GM19351 (cell line): Measurements from ENCODE around the gene SLC49A3.
"Not testable (repeated sequence)": the region's sequence is repeated elsewhere in the genome, so short reads cannot be mapped to it uniquely, and the experiment has no call there.

Source experiments
- ATAC-seq: cut with Tn5 transposase; IDR thresholded peaks from one replicate; pipeline ENCODE4 v1.9.1; 2021; ENCODE audit warnings: mild to moderate bottlenecking, moderate library complexity; ENCODE audit not compliant: unreplicated experiment

The SLC49A3 gene

DNA sequence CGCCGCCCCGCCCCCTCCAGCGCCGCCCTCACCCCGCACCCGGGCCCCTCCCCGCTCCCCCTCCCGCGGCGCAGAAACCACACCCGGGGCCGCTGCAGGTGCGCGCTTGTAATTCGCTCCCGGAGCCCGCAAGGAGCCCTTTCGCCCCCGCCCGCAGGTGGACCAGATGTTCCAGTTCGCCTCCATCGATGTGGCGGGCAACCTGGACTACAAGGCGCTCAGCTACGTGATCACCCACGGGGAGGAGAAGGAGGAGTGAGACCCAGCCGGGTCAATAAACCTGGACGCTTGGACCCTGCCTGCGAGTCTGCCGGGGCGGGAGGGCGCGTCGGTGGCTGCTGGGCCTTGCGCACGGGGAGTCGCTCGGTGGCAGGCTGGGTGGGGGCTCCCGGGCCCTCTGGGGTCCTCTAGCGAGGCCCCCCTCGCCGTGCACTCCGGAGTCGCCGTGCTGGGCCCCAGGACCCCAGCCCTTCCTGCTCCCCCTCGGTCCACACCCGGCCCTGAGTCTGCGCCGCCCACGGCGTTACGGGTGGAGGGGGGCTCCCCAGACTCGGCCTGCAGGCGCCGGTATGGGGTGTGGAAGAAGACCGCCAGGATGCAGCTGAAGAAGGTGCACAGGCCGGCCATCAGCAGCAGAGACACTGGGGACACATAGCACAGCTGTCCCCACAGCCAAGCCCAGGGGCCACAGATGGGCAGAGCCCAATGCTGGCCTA lies 7.1 kb downstream of the SLC49A3 start:
- no peak for ATAC-seq

DNA sequence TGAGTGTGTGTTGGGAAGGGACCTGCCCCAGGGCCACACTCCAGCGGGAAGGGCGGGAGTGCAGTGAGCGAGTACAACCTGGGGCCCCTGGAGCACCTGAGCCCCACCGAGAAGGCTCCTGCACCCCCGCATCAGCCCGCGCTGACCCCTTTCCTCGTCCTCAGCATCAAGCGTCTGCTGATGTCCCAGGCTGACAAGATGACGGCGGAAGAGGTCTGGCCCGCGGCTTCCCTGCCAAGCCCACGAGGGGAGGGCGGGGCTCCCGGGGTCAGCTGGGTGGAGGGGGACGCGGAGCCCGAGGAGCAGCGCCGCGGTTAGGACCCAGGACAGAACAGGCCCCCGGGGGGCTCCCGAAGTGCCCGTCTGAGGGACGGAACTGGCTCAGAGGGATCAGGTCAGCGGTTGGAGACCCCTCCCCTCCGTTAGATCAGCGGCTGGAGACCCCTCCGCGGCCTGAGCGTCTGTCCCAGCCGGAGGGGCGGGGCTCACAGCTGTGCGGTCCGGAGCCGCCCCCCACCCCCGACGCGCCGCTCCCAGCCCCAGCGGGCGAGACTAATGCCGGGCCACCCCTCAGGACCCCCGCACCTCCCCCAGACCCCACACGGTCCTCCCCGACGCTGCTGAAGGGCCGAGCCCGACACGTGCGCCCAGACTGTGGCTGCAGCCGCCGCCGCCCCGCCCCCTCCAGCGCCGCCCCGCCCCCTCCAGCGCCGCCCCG lies 7.9 kb downstream of the SLC49A3 start:
- ATAC-seq: no peak

DNA sequence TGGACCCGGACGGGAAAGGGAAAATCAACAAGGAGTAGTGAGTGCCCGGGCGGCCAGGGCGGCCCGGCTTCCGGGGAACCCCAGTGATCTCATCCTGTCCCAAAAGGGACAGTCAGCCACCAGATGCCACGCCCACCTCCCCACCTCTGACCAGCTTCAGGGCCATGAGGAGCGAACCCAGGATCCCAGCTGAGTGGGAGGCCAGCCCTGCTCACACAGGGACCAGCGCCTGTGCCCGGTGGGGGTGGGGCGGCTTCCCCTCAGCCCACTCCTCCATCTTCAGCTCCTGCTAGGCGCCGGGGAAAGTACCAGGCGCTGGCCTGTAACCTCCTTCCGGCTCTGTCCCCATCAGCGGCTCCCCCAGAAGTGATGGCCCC lies 8.4 kb downstream of the SLC49A3 start:
- ATAC-seq: no peak

DNA sequence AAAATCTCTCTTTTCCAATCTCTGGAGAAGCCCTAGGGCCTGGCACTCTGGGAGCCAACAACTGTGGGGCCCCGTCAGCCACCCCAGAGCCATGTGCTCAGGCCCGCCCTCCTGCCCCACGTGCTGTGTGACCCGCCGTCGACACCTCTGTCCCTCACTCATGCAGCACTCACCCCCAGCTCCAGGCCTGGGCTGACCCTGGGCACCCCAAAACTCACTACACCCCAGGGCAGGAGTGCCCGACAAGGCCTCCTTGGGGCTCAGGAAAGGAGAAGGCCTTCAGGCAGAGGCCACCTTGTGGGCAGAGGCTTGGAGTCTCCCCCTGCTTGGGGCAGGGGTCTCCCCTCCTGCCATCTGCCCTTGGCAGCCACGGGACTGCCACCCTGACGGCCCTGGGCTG lies 8.9 kb downstream of the SLC49A3 start:
- ATAC-seq: no peak

DNA sequence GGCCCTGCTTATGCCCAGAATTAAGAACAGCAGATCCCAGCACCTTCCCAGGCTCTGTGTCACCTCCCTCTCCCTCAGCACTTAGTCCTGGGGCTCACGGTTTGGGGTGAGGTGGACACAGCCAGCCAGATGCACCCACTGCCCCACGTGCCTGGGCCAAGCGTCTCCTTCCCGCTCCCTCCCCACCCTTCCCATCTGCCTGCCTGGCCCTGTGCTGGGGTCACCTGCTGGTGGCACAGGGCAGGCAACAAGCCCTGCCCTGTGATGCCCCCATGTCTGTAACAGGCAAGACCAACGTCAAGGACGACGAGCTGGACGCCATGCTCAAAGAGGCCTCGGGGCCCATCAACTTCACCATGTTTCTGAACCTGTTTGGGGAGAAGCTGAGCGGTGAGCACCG lies 9.3 kb downstream of the SLC49A3 start:
- no peak for ATAC-seq

DNA sequence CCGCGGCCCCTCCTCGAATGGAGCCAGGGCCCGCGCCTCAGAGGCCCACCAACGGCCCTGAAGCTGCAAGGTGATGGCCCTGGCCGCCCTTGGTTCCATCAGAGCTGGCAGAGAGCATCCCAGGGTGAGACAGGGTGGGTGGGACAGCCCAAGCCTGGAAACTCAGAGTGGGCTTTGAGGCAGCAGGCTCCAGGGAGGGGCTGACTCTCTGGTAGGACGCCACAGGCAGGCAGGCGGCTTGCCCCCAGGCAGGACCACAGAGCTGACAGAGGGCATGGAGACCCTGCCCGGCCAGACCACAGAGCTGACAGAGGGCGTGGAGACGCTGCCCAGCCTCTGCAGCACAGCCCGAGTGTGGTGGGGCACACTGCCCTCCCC lies 9.9 kb downstream of the SLC49A3 start:
- ATAC-seq: no peak

DNA sequence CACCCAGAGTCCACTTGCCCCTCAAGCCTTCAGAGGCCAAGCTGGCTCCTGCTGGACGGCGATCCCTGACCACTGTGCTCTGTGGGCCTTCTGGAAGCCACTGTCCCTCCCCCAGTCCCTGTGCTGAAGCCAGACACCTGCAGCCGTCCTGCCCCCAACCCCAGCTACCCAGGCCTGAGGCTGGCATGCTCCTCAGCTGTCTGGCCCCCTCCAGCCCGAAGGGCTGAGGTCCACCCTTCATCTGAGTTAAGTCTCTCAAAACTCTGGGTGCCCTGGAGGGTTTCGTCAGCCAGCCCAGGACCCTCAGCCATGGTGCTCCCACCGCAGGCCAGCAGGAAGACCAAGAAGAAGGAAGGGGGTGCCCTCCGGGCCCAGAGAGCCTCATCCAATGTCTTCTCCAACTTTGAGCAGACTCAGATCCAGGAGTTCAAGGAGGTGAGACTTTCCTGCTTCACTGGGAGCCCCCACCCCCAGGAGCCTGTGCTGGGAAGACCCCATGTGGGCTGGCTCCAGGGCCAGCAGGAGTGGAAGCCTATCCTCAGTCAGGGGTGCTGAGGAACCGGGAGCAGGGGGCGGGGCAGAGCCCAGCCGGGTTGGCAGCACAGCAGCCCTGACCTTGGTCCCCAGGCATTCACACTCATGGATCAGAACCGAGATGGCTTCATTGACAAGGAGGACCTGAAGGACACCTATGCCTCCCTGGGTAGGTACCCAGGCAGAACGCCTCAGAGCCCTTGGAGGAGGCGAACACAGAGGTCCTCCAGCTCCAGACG lies 10.4 kb downstream of the SLC49A3 start:
- ATAC-seq: no peak

DNA sequence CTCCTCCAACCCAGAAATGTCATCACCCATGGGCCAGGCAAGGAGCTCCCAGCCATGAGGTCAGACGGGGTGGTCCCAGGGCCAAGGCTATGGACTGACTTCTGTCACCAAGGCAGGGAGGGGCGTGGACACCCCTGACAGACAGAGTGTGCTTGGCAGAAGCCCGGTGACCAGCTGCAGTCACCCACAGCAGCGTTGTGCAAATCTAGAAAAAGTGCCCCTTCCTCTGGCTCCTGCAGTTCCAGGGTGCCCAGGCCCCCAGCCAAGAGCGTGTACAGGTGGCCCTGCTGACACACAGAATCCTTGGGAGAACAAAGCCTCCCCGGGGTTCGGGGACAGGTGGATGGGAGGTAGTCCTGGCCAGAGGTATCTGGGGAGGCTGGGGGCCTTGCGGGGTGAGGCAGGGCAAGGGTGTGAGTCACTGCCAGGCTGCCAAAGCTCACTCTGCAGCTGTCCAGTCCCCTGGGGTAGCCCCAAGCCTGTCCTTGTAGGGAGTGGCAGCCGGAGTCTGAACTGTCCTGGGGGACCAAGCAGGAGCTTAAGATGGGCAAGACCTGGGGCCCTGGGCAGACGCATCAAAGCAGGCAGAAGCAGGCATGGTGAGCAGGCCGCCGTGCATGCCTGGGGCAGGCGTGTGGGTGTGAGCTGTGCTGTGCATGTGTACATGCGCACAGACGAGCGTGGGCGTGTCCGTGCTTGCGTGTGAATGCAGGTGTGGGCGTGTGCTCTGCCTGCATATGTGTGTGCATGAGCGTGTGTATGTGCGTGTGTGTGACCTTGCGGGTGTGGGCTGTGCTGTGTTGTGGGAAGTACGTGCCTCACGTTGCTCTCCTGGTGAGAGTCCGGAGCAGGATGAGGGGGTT lies 11.3 kb downstream of the SLC49A3 start:
- no peak for ATAC-seq

DNA sequence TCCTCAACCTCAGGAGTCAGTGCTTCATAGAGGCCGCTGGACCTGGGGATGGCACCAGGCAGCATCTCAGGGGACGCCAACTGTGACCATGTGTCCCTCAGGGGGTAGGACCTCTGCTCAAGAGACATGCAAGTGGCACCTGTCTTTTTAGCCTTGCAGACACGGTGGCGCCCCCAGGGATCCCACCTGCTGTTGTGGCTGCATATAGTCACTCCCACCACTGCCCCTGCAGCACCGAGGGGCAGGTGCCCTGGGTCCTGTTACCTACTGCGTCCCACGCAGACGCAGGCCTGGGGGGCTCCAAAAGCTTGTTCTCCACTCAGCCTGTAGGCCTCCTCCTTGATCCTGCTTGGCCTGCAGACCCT lies 12.1 kb downstream of the SLC49A3 start:
- no peak for ATAC-seq

DNA sequence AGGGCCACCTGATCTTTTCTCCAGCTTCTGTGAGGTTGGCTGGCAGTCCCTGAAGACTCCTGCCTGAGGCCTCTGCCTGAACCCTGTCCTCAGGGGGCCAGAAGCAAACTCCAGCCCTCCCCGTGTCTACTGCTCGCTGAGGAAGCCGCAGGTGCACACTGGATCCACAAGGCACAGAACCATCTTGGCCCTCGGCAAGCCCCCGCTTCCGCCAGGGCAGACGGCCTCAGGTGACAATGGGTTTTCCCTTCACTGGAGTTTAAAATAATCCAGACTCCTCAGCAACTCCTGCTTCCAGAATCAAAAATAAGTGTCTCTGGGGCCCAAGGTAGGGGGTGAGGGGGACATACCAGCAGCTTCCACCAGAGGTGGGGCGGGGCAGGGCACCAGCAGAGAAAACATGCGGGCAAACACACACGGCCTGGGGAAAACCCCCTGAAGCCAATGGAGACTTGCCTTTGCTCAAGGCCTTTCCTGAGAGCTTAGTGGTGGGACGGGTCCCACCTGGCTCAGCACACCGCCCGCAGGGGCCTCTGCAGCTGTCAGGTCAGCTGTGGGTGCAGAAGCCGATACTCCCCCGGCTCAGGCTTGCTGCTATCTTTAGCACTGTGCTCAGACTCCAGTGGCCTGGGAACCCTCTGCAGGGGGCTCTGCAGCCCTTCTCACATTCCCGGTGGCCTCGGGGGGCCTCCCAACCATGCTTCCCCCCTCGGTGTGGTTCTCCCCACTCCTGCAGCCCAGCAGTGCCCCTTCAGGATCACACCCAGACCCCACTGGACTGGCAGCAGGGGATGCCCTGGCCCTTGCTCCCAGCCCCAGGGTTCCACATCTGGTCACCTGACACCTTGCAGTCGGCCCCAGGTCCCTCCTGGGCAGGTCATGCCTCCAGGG lies 12.7 kb downstream of the SLC49A3 start:
- peak; percentile 32 for ATAC-seq

DNA sequence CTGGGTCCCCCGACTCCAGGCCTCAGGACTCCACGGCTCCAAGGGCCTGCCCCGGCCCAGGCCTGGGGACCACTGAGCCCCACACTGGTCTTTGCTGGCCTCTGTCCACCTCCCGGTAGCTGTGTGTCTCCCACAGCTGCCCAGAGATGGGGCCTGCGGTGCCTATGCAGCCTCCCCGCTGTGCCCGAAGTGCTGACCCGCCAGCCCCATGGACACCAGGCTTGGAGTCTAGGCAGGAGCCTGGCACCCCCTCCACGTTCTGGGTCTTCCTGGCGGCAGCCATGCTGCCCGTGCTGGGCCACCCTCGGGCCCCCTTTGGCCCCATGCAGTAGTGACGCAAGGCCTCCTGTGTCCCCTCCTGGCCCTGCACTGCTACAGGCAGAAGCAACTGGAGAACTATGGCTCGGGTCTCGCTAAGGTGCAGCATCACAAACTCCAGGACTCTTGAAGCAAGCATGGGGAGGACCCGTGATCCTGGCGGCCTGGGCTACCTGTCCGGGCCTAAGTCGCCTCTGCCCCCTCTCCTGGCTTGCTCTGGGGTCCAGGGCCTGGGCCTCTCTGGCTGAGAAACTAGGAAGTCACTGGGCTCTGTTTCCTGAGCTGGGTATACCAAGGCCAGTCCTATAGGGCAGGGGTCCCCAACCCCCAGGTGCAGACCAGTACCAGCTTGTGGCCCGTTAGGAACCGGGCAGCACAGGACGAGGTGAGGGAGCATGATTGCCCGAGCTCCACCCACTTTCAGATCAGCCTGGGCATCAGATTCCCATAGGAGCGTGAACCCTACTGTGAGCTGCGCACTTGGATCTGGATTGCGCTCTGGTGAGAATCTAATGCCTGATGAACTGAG lies 13.7 kb downstream of the SLC49A3 start:
- no peak for ATAC-seq

DNA sequence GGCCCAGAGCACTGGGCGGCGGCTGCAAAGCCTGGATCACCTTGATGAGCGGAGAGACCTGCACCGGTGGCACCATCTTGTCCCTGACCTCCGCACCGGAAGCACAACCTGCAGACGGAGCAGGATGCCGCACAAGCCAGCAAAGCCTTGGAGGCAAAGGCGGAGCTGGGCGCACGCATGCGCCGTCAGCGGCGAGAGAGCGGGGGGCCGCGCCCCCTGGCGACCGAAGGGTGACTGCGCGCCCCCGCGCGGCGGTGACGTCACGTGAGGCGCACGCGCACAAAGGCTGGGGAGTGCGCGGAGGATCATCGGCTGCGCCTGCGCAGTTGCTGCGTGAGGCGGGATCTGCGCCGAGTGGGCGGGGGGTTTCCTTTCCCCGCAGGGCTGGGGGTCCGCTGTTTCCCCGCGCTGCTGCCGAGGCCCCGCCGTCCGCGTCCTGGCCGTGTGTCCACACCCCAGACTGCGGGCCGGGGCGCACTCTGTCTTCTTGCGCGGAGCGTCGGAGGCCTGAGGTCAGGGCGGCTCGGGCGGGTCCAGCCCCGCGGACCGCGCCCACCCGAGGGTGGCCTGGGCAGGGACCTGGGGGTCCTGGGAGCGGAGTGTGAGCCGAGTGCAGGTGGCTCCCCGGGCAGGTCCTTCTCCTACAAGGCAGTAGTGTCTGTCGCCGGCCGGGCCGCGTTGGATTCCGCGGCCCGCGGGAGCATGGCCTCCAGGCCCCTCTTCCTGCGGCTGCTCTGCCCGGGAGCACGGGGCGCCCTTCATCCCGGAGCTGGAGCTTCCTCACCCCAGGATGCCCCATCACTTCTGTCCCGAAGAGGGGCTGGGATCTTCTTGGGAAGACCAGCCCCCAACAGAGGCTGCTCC lies 14.5 kb downstream of the SLC49A3 start, which contains the start of the genes ATP5ME and MYL5:
TSS of gene ATP5ME (minus strand) at position 105 of the 864 bp plus-strand sequence. CDS start at position 76, 29 bp downstream.
TSS of gene MYL5 (plus strand) at position 371 of the 864 bp plus-strand sequence. CDS start 3,485 bp downstream, outside the sequence.
- ATAC-seq: peak; percentile 66

DNA sequence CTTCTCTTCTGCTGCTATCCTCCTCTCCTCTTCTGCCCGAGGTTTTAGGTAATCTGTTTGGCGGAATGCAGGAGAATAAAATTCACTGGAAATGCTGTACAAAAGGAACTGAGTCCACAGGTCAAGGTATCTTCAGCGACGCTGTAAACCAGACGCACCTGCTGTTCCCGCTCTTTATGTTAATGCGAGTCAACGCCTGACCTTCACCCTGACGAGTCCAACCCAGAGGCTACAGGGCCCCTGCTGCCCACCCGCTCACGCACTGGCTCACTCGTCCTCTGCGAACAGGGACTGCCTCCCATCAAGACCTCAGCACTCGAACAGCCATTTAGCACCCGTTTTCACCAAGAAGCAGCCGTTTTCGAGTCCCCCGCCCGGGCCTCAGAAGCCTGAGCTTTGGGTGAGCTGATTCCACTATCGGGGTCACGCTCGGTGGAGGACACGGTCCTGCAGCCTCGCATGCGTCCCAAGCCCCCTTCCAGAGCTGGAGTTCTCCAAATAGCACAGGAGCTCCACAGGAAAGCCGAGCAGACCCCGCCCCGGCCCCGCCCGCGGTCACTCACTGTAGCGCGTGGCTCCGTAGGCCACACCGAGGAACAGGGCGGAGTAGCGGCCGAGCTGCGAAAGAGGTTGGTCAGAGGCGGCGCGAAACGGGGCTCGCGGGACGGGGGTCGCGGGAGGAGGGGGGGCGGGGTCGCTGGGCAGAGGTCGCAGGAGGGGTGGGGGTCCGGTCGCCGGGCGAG lies 15.4 kb downstream of the SLC49A3 start:
- no peak for ATAC-seq

DNA sequence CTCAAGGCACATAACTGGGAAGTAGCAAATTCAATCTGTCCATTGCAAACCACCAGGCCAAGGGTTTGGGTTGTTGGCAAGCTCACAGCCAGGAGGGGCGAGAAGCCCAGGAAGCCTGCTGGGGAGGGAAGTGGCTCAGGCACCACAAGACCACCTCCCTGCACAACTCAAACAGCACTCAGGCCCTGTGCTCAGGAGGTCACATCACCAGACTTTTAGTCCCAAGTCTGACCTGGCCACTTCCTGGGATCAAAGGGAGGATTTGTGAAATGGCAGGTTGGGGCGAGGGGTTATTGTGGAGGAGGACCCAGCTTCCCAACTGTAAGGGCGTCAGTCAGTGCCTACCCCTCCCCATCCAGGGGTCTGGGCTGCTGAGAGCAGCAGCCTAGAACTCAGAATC lies 17.2 kb downstream of the SLC49A3 start:
- no peak for ATAC-seq

DNA sequence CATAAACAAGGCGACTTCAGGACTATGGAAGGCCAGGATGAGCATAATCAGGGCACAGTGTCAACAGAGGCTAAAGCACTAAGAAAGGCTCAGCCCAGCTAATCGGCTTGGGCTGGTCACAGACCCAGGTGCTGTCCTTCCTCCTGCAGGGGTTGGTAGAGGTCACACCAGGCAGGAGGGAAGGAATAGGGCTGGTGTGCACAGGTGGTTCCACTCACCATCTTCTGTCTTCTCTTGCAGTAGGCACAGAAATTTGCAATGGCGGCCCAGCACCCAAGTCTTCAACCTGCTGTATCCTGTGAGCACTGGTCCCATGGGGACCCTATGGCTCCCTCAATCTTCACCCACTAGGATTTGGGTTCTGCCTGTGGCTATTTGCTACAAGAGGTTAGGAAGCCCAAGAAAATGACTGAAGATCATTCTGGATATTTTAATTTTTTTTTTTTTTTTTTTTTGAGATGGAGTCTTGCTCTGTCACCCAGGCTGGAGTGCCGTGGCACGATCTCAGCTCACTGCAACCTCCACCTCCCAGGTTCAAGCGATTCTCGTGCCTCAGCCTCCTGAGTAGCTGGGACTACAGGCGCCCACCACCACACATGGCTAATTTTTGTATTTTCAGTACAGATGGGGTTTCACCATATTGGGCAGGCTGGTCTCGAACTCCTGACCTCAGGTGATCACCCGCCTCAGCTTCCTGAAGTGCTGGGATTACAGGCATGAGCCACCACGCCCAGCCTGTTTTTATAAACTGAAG lies 19.0 kb downstream of the SLC49A3 start:
- ATAC-seq: not testable (repeated sequence)

DNA sequence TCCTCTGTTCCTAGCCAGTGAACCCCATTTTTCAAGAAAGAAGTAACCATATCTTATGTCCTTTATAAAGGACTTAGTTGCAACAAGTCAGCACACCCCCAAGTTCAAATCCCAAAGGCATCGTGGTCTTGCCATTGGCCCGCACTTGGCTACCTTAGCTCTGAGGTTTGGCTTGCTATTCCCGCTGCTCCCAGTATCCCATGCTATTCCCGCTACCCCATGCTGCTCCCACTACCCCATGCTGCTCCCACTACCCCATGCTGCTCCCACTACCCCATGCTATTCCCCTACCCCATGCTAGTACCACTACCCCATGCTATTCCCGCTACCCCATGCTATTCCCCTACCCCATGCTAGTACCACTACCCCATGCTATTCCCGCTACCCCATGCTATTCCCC lies 20.7 kb downstream of the SLC49A3 start:
- not testable (repeated sequence) for ATAC-seq

DNA sequence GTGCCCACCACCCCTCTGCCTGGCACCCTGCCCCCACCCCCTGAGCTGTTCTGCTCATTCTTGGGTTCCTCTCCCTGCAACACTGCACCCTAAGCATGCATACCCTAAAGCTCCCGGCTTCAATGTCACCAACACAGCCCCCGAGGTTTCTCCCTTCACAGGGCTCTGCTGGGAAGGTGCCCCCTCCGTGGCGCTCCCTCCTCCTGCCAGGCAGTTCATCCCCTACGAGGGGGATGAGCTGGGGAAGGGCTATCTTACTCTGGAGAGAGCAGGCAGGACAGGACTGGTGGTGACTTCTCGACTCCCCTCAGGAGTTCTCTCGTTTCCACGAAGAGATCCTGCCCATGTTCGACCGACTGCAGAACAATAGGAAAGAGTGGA lies 21.4 kb downstream of the SLC49A3 start:
- ATAC-seq: no peak
